Epithelial cell of proximal tubule (primary cell): ENCODE data around the gene DTX3L. TPM values are rescaled to one million over a fixed set of nuclear protein-coding genes. Genes with fewer than 3 reads are reported as not detected.

Experiments used
- DNase-seq: peaks from one replicate; pipeline ENCODE4 v3.0.0-alpha.2; 2011; ENCODE audit warnings: low read depth
- H3K4me3 ChIP-seq: 2 replicates; pipeline ENCODE4 v1.5.1; 2011; ENCODE audit warnings: low read depth, mild to moderate bottlenecking, low read length
- CTCF ChIP-seq: conservative IDR thresholded peaks from 2 replicates; pipeline ENCODE4 v1.5.1; 2012; ENCODE audit warnings: low read depth, mild to moderate bottlenecking, low read length
- total RNA-seq: library from RNA; depleted of rRNA; stranded (reverse); fragments of >200 nt; gene quantifications from 2 replicates; pipeline ENCODE4 v1.2.3, GENCODE V29; 2015

DTX3L gene
- total RNA-seq, 1 donor from 2014 or later = 23.9 TPM

GRCh38 chr3:122586098-122586497, 22.0 kb downstream of the DTX3L start:
- TF ChIP-seq CTCF = no peak
- DNase-seq = no peak
- no peak overlapping the region for H3K4me3 ChIP-seq

GRCh38 chr3:122586773-122587485, 22.8 kb downstream of the DTX3L start:
- TF ChIP-seq CTCF = no peak
- no peak overlapping the region for H3K4me3 ChIP-seq
- no peak for DNase-seq

- DNase-seq = no peak
- no peak for TF ChIP-seq CTCF
- H3K4me3 ChIP-seq = no peak overlapping the region
Measured at GRCh38 chr3:122587572-122587971, 23.4 kb downstream of the DTX3L start.

- no peak for TF ChIP-seq CTCF
- DNase-seq = no peak
- no peak overlapping the region for H3K4me3 ChIP-seq
Measured at GRCh38 chr3:122589297-122589696, 25.2 kb downstream of the DTX3L start.

- no peak overlapping the region for H3K4me3 ChIP-seq
- TF ChIP-seq CTCF = no peak
- DNase-seq = no peak
Measured at GRCh38 chr3:122590610-122591009, 26.5 kb downstream of the DTX3L start.

GRCh38 chr3:122594025-122594424, 29.9 kb downstream of the DTX3L start:
- no peak overlapping the region for H3K4me3 ChIP-seq
- DNase-seq = no peak
- TF ChIP-seq CTCF = no peak

- TF ChIP-seq CTCF = no peak
- no peak for DNase-seq
- H3K4me3 ChIP-seq = no peak overlapping the region
Measured at GRCh38 chr3:122598151-122598550, 34.0 kb downstream of the DTX3L start.
